ENCODE results near the gene CDC123. TPM values are rescaled to one million over a fixed set of nuclear protein-coding genes. Genes with fewer than 3 reads are reported as not detected.
"Not testable (repeated sequence)": the region's sequence is repeated elsewhere in the genome, so short reads cannot be mapped to it uniquely, and the experiment has no call there.

CDC123 gene
- total RNA-seq, 4 donors from 2014 or later: 47.8 to 80.8 (median 53.6) TPM

DNA sequence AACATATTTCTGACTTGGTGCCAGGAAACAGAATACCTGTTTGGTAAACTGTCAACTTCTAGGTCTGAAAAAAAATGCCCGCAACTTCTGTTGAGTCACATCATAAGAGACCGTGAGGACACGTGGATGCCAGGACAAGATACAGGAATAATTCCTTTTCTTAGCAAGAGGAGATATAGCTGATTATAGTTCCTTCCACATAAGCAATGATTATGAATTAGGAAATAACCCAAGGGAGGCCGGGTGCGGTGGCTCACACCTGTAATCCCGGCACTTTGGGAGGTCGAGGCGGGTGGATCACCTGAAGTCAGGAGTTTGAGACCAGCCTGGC lies 75.2 kb downstream of the CDC123 start:
- TF ChIP-seq EP300 (IDR thresholded peaks at IDR 0.05; ENCODE audit: low read depth) (no peak), POLR2AphosphoS5 (IDR thresholded peaks at IDR 0.05) (no peak), POLR2A (IDR thresholded peaks at IDR 0.05) (no peak)
- TF ChIP-seq, protein P1, sequence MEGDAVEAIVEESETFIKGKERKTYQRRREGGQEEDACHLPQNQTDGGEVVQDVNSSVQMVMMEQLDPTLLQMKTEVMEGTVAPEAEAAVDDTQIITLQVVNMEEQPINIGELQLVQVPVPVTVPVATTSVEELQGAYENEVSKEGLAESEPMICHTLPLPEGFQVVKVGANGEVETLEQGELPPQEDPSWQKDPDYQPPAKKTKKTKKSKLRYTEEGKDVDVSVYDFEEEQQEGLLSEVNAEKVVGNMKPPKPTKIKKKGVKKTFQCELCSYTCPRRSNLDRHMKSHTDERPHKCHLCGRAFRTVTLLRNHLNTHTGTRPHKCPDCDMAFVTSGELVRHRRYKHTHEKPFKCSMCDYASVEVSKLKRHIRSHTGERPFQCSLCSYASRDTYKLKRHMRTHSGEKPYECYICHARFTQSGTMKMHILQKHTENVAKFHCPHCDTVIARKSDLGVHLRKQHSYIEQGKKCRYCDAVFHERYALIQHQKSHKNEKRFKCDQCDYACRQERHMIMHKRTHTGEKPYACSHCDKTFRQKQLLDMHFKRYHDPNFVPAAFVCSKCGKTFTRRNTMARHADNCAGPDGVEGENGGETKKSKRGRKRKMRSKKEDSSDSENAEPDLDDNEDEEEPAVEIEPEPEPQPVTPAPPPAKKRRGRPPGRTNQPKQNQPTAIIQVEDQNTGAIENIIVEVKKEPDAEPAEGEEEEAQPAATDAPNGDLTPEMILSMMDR (IDR thresholded peaks at IDR 0.05): no peak
- no peaks in the 10 kb centered on the region for H3K27me3 ChIP-seq
- in situ Hi-C loops (cut with MboI; ENCODE audit: low pct_ligation_motif_present in 1 of 4, low pct_unique_long_range_greater_than_20kb in 1 of 4, low sequenced_read_pairs in 3 of 4): loop anchor here in 3 of 4 donors (25.0 kb wide), 4 partner anchors 216 to 816 kb away; no protein-coding TSS in a partner anchor
- H3K4me3 ChIP-seq: no peak overlapping the region
- 75 to 100% methylated on average over 4 to 8 of the region's 8 CpGs for WGBS, 2 donors (ENCODE audit: low coverage in 1 of 2)
- DNase-seq: no peak
- H3K9me3 ChIP-seq: no peaks in the 10 kb centered on the region
- H3K36me3 ChIP-seq: no peaks in the 10 kb centered on the region
- intact Hi-C loops (cut with DNase I; ENCODE audit: low total_unique reads): no loop called here
- peak overlapping the region in 3 of 4 donors; percentile 16 to 56 (median 36) for H3K27ac ChIP-seq
- H3K4me1 ChIP-seq: peaks cover 0 to 17% (median 4%) of the 10 kb centered on the region in 4 donors

DNA sequence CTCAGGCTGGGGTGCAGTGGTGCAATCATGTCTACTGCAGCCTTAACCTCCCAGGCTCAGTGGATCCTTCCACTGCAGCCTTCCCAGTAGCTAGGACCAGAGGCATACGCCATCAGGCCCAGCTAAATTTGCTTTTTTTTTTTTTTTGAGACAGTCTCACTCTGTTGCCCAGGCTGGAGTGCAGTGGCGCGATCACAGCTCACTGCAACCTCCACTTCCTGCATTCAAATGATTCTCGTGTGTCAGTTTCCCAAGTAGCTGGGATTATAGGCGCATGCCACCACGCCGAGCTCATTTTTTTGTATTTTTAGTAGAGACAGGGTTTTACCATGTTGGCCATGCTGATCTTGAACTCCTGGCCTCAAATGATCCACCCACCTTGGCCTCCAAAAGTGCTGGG lies 81.9 kb downstream of the CDC123 start:
- in situ Hi-C loops (cut with MboI; ENCODE audit: low pct_ligation_motif_present in 1 of 4, low pct_unique_long_range_greater_than_20kb in 1 of 4, low sequenced_read_pairs in 3 of 4); H3K27me3 ChIP-seq; intact Hi-C loops (cut with DNase I; ENCODE audit: low total_unique reads); H3K4me1 ChIP-seq; H3K27ac ChIP-seq; H3K4me3 ChIP-seq; H3K36me3 ChIP-seq; DNase-seq; H3K9me3 ChIP-seq: not testable (repeated sequence)
- 81 to 88% methylated on average over 7 of the region's 7 CpGs for WGBS, 2 donors (ENCODE audit: low coverage in 1 of 2)

DNA sequence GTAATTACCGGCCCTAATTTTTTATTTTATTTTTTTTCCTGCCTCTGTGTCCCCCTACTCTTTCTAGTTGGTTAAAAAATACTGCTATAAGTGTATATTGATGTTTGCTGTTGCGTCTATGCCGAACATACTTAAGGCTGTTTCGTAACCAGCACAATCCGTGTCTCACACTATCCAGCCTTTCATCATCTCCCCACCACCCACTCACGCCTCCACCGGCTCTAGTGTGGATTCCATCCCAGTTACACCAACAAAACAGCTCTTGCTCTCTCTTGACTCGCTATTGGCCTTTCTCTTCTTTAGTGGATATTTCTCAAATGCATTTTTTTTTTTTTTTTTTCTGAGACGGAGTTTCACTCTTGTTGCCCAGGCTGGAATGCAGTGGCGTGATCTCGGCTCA lies 83.3 kb downstream of the CDC123 start:
- DNase-seq: no peak
- Histone ChIP-seq H3K4me3 (no peak overlapping the region), H3K9me3 (no peaks in the 10 kb centered on the region), H3K36me3 (no peaks in the 10 kb centered on the region), H3K27me3 (no peaks in the 10 kb centered on the region), H3K27ac (no peak overlapping the region), H3K4me1 (no peaks in the 10 kb centered on the region)
- TF ChIP-seq POLR2AphosphoS5 (IDR thresholded peaks at IDR 0.05) (no peak), POLR2A (IDR thresholded peaks at IDR 0.05) (no peak), EP300 (IDR thresholded peaks at IDR 0.05; ENCODE audit: low read depth) (no peak)
- TF ChIP-seq, protein P1 (IDR thresholded peaks at IDR 0.05): no peak
- in situ Hi-C loops (cut with MboI; ENCODE audit: low pct_ligation_motif_present in 1 of 4, low pct_unique_long_range_greater_than_20kb in 1 of 4, low sequenced_read_pairs in 3 of 4) (no loop called here), intact Hi-C loops (cut with DNase I; ENCODE audit: low total_unique reads) (no loop called here)
- WGBS, 2 donors (ENCODE audit: low coverage in 1 of 2): 90 to 93% methylated on average over 11 of the region's 11 CpGs

DNA sequence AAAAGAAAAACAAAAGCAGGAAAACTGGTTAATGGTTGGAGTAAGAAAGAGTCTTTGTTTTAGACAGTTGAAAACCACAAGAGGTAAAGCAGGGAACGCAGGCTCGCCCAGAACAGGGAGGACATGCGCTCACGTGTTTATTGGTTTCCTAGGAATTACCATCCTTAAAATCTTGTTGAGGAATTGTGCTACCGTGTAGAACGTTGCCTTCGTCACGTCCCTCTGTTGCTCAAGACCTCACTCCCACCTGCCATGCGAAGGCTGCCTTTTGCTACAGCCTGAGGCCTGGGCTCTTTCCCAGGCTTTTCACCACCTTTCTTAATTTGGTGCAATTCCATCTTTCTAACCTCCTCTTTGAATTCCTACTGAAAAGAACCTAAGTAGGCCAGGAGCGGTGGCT lies 91.8 kb downstream of the CDC123 start:
- TF ChIP-seq EP300 (IDR thresholded peaks at IDR 0.05; ENCODE audit: low read depth) (no peak), POLR2A (IDR thresholded peaks at IDR 0.05) (no peak), POLR2AphosphoS5 (IDR thresholded peaks at IDR 0.05) (no peak)
- TF ChIP-seq, protein P1 (IDR thresholded peaks at IDR 0.05): no peak
- Histone ChIP-seq H3K9me3 (no peaks in the 10 kb centered on the region), H3K4me3 (no peak overlapping the region), H3K27me3 (no peaks in the 10 kb centered on the region), H3K36me3 (no peaks in the 10 kb centered on the region), H3K4me1 (no peaks in the 10 kb centered on the region), H3K27ac (no peak overlapping the region)
- WGBS, 2 donors (ENCODE audit: low coverage in 1 of 2): 91 to 93% methylated on average over 10 of the region's 10 CpGs
- intact Hi-C loops (cut with DNase I; ENCODE audit: low total_unique reads) (no loop called here), in situ Hi-C loops (cut with MboI; ENCODE audit: low pct_ligation_motif_present in 1 of 4, low pct_unique_long_range_greater_than_20kb in 1 of 4, low sequenced_read_pairs in 3 of 4) (no loop called here)
- no peak for DNase-seq

DNA sequence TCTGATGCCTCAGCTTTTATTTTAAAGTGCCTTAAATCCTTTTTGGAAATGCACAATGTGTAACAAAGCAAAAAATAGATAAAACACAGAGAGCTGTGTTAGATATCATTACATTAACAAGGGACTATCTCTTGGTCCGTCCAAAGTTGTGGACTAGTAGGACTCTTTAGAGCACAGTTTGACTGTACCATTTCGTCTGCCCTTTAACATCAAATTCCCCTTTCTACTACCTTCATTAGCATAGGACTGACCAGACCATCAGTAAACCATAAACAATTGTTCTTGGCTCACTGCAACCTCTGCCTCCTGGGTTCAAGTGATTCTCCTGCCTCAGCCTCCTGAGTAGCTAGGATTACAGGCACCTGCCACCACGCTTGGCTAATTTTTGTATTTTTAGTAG lies 101.8 kb downstream of the CDC123 start:
- H3K4me3 ChIP-seq; H3K27me3 ChIP-seq; intact Hi-C loops (cut with DNase I; ENCODE audit: low total_unique reads); H3K27ac ChIP-seq; in situ Hi-C loops (cut with MboI; ENCODE audit: low pct_ligation_motif_present in 1 of 4, low pct_unique_long_range_greater_than_20kb in 1 of 4, low sequenced_read_pairs in 3 of 4); H3K9me3 ChIP-seq; H3K4me1 ChIP-seq; H3K36me3 ChIP-seq; DNase-seq: not testable (repeated sequence)
- 82% methylated on average over 2 to 3 of the region's 3 CpGs for WGBS, 2 donors (ENCODE audit: low coverage in 1 of 2)
